Uterus (tissue), 4 donors: ENCODE results near the gene LGI1. TPM values are rescaled to one million over a fixed set of nuclear protein-coding genes. Genes with fewer than 3 reads are reported as not detected.

ENCODE experiments used
- DNase-seq, 2 donors: peaks; one replicate each; pipeline ENCODE4 v3.0.0-alpha.2; 2019 to 2020
- H3K27ac ChIP-seq, 2 donors: fragments of 200-600 bp; sonication (generic); 1 replicate in 1 of 2; 2 replicates in 1 of 2; pipeline ENCODE4 v1.5.1; 2016 to 2018
- H3K27me3 ChIP-seq, 2 donors: fragments of 200-600 bp; sonication (generic); one replicate each; pipeline ENCODE4 v1.5.1; 2018 to 2019; ENCODE audit warnings: control low read depth in 1 of 2
- H3K36me3 ChIP-seq, 2 donors: fragments of 200-600 bp; sonication (generic); one replicate each; pipeline ENCODE4 v1.5.1; 2019; ENCODE audit warnings: control low read depth in 1 of 2
- H3K4me1 ChIP-seq, 2 donors: fragments of 200-600 bp; sonication (generic); one replicate each; pipeline ENCODE4 v1.5.1; 2018 to 2019; ENCODE audit warnings: control low read depth in 1 of 2
- H3K4me3 ChIP-seq, 2 donors: fragments of 200-600 bp; sonication (generic); 1 replicate in 1 of 2; 2 replicates in 1 of 2; pipeline ENCODE4 v1.5.1; 2018 to 2019; ENCODE audit warnings: mild to moderate bottlenecking in 1 of 2
- H3K9me3 ChIP-seq, 2 donors: fragments of 200-600 bp; sonication (generic); one replicate each; pipeline ENCODE4 v1.5.1; 2019; ENCODE audit warnings: control low read depth in 1 of 2
- CTCF ChIP-seq, 4 experiments: fragments of 200-600 bp in 2 of 4; fragments of 450-650 bp in 2 of 4; sonication (generic) in 2 of 4; IDR thresholded peaks; one replicate each; pipeline ENCODE4 v1.5.1; 2016 to 2019; ENCODE audit warnings: antibody characterized with exemption in 4 of 4, mild to moderate bottlenecking in 2 of 4, moderate library complexity in 1 of 4
- POLR2A ChIP-seq, 2 donors: fragments of 450-650 bp; IDR thresholded peaks; one replicate each; pipeline ENCODE4 v1.6.1; 2016; ENCODE audit warnings: antibody characterized with exemption in 2 of 2, mild to moderate bottlenecking in 1 of 2, moderate library complexity in 1 of 2
- intact Hi-C: fragments of 100-400 bp; cut with DNase I; formaldehyde crosslinking; loops from one replicate; pipeline ENCODE4 v1.15.1; 2023; ENCODE audit warnings: low total_unique reads
- total RNA-seq, 4 donors: library from RNA; depleted of rRNA in 3 of 4; stranded (reverse); fragments of >200 nt in 3 of 4; gene quantifications; one replicate each; pipeline versions ENCODE4 v1.1.0 to v1.2.4, GENCODE V29; 2014 to 2023
- donor health status: DM: yes; HTN: yes; CAD: no.

Gene LGI1
- total RNA-seq, 4 donors from 2014 or later, result 1.4 TPM; not detected in 3

- H3K36me3 ChIP-seq, result no peaks in the 10 kb centered on the region
- no peak overlapping the region for H3K4me3 ChIP-seq
- no peaks in the 10 kb centered on the region for H3K27me3 ChIP-seq
- no peaks in the 10 kb centered on the region for H3K9me3 ChIP-seq
- intact Hi-C loops, result no loop called here
- TF ChIP-seq CTCF (IDR thresholded peaks at IDR 0.05) (no peak), POLR2A (IDR thresholded peaks at IDR 0.05) (no peak)
- no peaks in the 10 kb centered on the region for H3K4me1 ChIP-seq
- H3K27ac ChIP-seq, result no peak overlapping the region
- DNase-seq, result no peak
Measured at GRCh38 chr10:93841961-93842360, 84.2 kb downstream of the LGI1 start.

GRCh38 chr10:93844979-93845626 lies 87.4 kb downstream of the LGI1 start:
- intact Hi-C loops, result no loop called here
- no peak for DNase-seq
- no peak for TF ChIP-seq CTCF (IDR thresholded peaks at IDR 0.05)
- TF ChIP-seq POLR2A (IDR thresholded peaks at IDR 0.05), result no peak
- Histone ChIP-seq H3K27ac (no peak overlapping the region), H3K27me3 (no peaks in the 10 kb centered on the region), H3K4me3 (no peak overlapping the region), H3K36me3 (no peaks in the 10 kb centered on the region), H3K9me3 (no peaks in the 10 kb centered on the region), H3K4me1 (no peaks in the 10 kb centered on the region)

Other genes starting within 250 kb of the LGI1 start
- not detected for gene FFAR4, start 191.3 kb upstream of the LGI1 start, total RNA-seq
- 1 to 10 TPM in 1 of 4 donors, under 1 TPM in 1, not detected in 2; 0.90 to 3.2 TPM for gene RBP4, start 156.7 kb upstream of the LGI1 start, total RNA-seq
- gene PDE6C, start 145.4 kb upstream of the LGI1 start, total RNA-seq, result not detected
- 10 to 100 TPM in 3 of 4 donors, 1 to 10 TPM in 1; 5.4 to 40.5 (median 17.6) TPM for gene FRA10AC1, start 55.3 kb upstream of the LGI1 start, total RNA-seq
- gene SLC35G1, start 136.0 kb downstream of the LGI1 start, total RNA-seq, result 1 to 10 TPM; 2.8 to 6.7 (median 4.8) TPM
- gene PLCE1, start 236.0 kb downstream of the LGI1 start, total RNA-seq, result 10 to 100 TPM in 3 of 4 donors, 1 to 10 TPM in 1; 7.1 to 21.7 (median 12.9) TPM